Kidney epithelial cell (primary cell): Measurements from ENCODE around the gene MPDZ. TPM values are rescaled to one million over a fixed set of nuclear protein-coding genes. Genes with fewer than 3 reads are reported as not detected.
"Not testable (repeated sequence)": the region's sequence is repeated elsewhere in the genome, so short reads cannot be mapped to it uniquely, and the experiment has no call there.

ENCODE experiments used
- DNase-seq: peaks from one replicate; pipeline ENCODE4 v3.0.0-alpha.2; 2010; ENCODE audit warnings: low read depth
- H3K27me3 ChIP-seq: 2 replicates; pipeline ENCODE4 v1.6.0; 2011; ENCODE audit warnings: low read length; ENCODE audit not compliant: control insufficient read depth, insufficient read depth
- H3K36me3 ChIP-seq: 2 replicates; pipeline ENCODE4 v1.5.1; 2011; ENCODE audit warnings: low read length; ENCODE audit not compliant: control insufficient read depth, insufficient read depth
- H3K4me3 ChIP-seq: 2 replicates; pipeline ENCODE4 v1.5.1; 2011; ENCODE audit warnings: low read depth, mild to moderate bottlenecking, control low read depth, low read length
- CTCF ChIP-seq: IDR thresholded peaks from 2 replicates; pipeline ENCODE4 v1.5.1; 2011; ENCODE audit warnings: mild to moderate bottlenecking, moderate library complexity, low read length, control low read depth, inconsistent platforms; ENCODE audit not compliant: insufficient read depth, poor library complexity, severe bottlenecking
- total RNA-seq: library from RNA; depleted of rRNA; stranded (reverse); fragments of >200 nt; gene quantifications from 2 replicates; pipeline ENCODE4 v1.2.3, GENCODE V29; 2015

The MPDZ gene
- total RNA-seq, 1 donor from 2014 or later = 17.3 TPM

- TF ChIP-seq CTCF = no peak
- no peak for DNase-seq
- Histone ChIP-seq H3K4me3 (no peak overlapping the region), H3K27me3 (no peaks in the 10 kb centered on the region), H3K36me3 (no peaks in the 10 kb centered on the region)
Measured at GRCh38 chr9:13234932-13235331, 44.6 kb downstream of the MPDZ start.

- no peak for DNase-seq
- Histone ChIP-seq H3K36me3 (no peaks in the 10 kb centered on the region), H3K27me3 (no peaks in the 10 kb centered on the region), H3K4me3 (no peak overlapping the region)
- TF ChIP-seq CTCF = no peak
Measured at GRCh38 chr9:13228431-13228830, 51.1 kb downstream of the MPDZ start.

- DNase-seq = no peak
- Histone ChIP-seq H3K36me3 (no peaks in the 10 kb centered on the region), H3K4me3 (no peak overlapping the region), H3K27me3 (no peaks in the 10 kb centered on the region)
- no peak for TF ChIP-seq CTCF
Measured at GRCh38 chr9:13224366-13224765, 55.1 kb downstream of the MPDZ start.

- not testable (repeated sequence) for H3K4me3 ChIP-seq, H3K27me3 ChIP-seq, H3K36me3 ChIP-seq, DNase-seq
Measured at GRCh38 chr9:13222733-13223132, 56.8 kb downstream of the MPDZ start.

GRCh38 chr9:13221741-13222140 lies 57.8 kb downstream of the MPDZ start:
- H3K4me3 ChIP-seq = no peak overlapping the region
- no peaks in the 10 kb centered on the region for H3K36me3 ChIP-seq
- no peaks in the 10 kb centered on the region for H3K27me3 ChIP-seq
- no peak for DNase-seq
- no peak for TF ChIP-seq CTCF

- no peaks in the 10 kb centered on the region for H3K36me3 ChIP-seq
- no peak overlapping the region for H3K4me3 ChIP-seq
- TF ChIP-seq CTCF = no peak
- DNase-seq = no peak
- no peaks in the 10 kb centered on the region for H3K27me3 ChIP-seq
Measured at GRCh38 chr9:13220837-13221236, 58.7 kb downstream of the MPDZ start.
